HG02885 (cell line): ENCODE data around the gene CSKMT.
"Not testable (repeated sequence)": the region's sequence is repeated elsewhere in the genome, so short reads cannot be mapped to it uniquely, and the experiment has no call there.

Experiments
- ATAC-seq: cut with Tn5 transposase; IDR thresholded peaks from one replicate; pipeline ENCODE4 v1.9.1; 2021; ENCODE audit warnings: mild to moderate bottlenecking; ENCODE audit not compliant: unreplicated experiment, poor library complexity

The CSKMT gene

GRCh38 chr11:62682518-62682917 lies 17.4 kb downstream of the CSKMT start:
- ATAC-seq = no peak

GRCh38 chr11:62687508-62688396 lies 22.6 kb downstream of the CSKMT start:
- no peak for ATAC-seq

- ATAC-seq = no peak
These were observed 23.4 kb downstream of the CSKMT start for GRCh38 chr11:62688491-62688890.

GRCh38 chr11:62689421-62690183 lies 24.5 kb downstream of the CSKMT start, which contains the start of gene LRRN4CL:
TSS of gene LRRN4CL (minus strand) at chr11:62689530. CDS start at chr11:62688508, 1,022 bp downstream.
- ATAC-seq = no peak

GRCh38 chr11:62693624-62694023 lies 28.5 kb downstream of the CSKMT start:
- not testable (repeated sequence) for ATAC-seq

GRCh38 chr11:62694455-62695167 lies 29.5 kb downstream of the CSKMT start:
- no peak for ATAC-seq

- ATAC-seq = no peak
These were observed 37.1 kb downstream of the CSKMT start for GRCh38 chr11:62702246-62702645.

- not testable (repeated sequence) for ATAC-seq
These were observed 38.8 kb downstream of the CSKMT start for GRCh38 chr11:62703921-62704320.

- ATAC-seq = no peak
These were observed 40.3 kb downstream of the CSKMT start for GRCh38 chr11:62705413-62705812.

GRCh38 chr11:62705880-62706849 lies 41.1 kb downstream of the CSKMT start:
- peak; percentile 71 for ATAC-seq

- ATAC-seq = no peak
These were observed 41.7 kb downstream of the CSKMT start for GRCh38 chr11:62706850-62707247.

- no peak for ATAC-seq
These were observed 42.3 kb downstream of the CSKMT start, which contains the start of the genes BSCL2 and GNG3 for GRCh38 chr11:62707277-62707861. TSS of gene BSCL2 (minus strand) at chr11:62707424. CDS start at chr11:62707195, 229 bp downstream. TSS of gene GNG3 (plus strand) at chr11:62707676. CDS start at chr11:62708296, 620 bp downstream.

GRCh38 chr11:62708392-62708791 lies 43.3 kb downstream of the CSKMT start:
- no peak for ATAC-seq

GRCh38 chr11:62708793-62709192 lies 43.7 kb downstream of the CSKMT start:
- no peak for ATAC-seq

GRCh38 chr11:62709247-62710000 lies 44.3 kb downstream of the CSKMT start:
- peak; percentile 77 for ATAC-seq

- no peak for ATAC-seq
These were observed 44.9 kb downstream of the CSKMT start for GRCh38 chr11:62710001-62710345.

GRCh38 chr11:62712276-62712812 lies 47.2 kb downstream of the CSKMT start:
- no peak for ATAC-seq

- no peak for ATAC-seq
These were observed 47.7 kb downstream of the CSKMT start for GRCh38 chr11:62712861-62713260.
